Uterus (tissue), 2 donors: ENCODE data around the gene KPRP.

Experiments used
- CTCF ChIP-seq, 4 experiments: fragments of 200-600 bp in 2 of 4; fragments of 450-650 bp in 2 of 4; sonication (generic) in 2 of 4; IDR thresholded peaks; one replicate each; pipeline ENCODE4 v1.5.1; 2016 to 2019; ENCODE audit warnings: antibody characterized with exemption in 4 of 4, mild to moderate bottlenecking in 2 of 4, moderate library complexity in 1 of 4
- POLR2A ChIP-seq, 2 donors: fragments of 450-650 bp; IDR thresholded peaks; one replicate each; pipeline ENCODE4 v1.6.1; 2016; ENCODE audit warnings: antibody characterized with exemption in 2 of 2, mild to moderate bottlenecking in 1 of 2, moderate library complexity in 1 of 2

GRCh38 chr1:152783095-152783494 is 25.3 kb downstream of the KPRP start:
- no peak for TF ChIP-seq CTCF (IDR thresholded peaks at IDR 0.05)
- no peak for TF ChIP-seq POLR2A (IDR thresholded peaks at IDR 0.05)
